Common myeloid progenitor, CD34-positive (primary cell): ENCODE data around the gene MRPL54.
A peak's percentile ranks its signal among the peaks of the same experiment; 100 is the strongest.

Experiments used
- CTCF ChIA-PET: fragments of 350-600 bp; sonication (Branson Sonifier 250); formaldehyde crosslinking; loops from one replicate; lab custom pipeline; 2021; ENCODE audit warnings: antibody characterized with exemption; lab: Charles Lee
- POLR2A ChIA-PET: fragments of 350-600 bp; sonication (Branson Sonifier 250); formaldehyde crosslinking; loops from one replicate; lab custom pipeline; 2021; ENCODE audit warnings: antibody characterized with exemption; lab: Charles Lee
- DNase-seq, 3 donors: peaks; one replicate each; pipeline versions ENCODE4 v3.0.0 to v3.0.0-alpha.2; 2013
- H3K27ac ChIP-seq, 2 experiments: 1 replicate in 1 of 2; 2 replicates in 1 of 2; pipeline ENCODE4 v1.7.0; 2013; ENCODE audit warnings: inconsistent platforms in 2 of 2, low read length in 2 of 2, mild to moderate bottlenecking in 2 of 2, low read depth in 1 of 2, moderate library complexity in 1 of 2; ENCODE audit not compliant: severe bottlenecking in 2 of 2, insufficient read depth in 1 of 2, poor library complexity in 1 of 2
- H3K27me3 ChIP-seq, 5 experiments: replicated peaks in 2 of 5; 1 replicate in 3 of 5; 2 replicates in 2 of 5; pipeline versions ENCODE4 v1.6.1 to v1.7.0; 2013; ENCODE audit warnings: low read length in 4 of 5, mild to moderate bottlenecking in 2 of 5, moderate library complexity in 2 of 5, inconsistent platforms in 1 of 5; ENCODE audit not compliant: insufficient read depth in 5 of 5, control insufficient read depth in 4 of 5
- H3K36me3 ChIP-seq, 4 experiments: 1 replicate in 2 of 4; 2 replicates in 2 of 4; pipeline versions ENCODE4 v1.6.1 to v1.7.0; 2013; ENCODE audit warnings: low read length in 3 of 4, control low read depth in 1 of 4, mild to moderate bottlenecking in 1 of 4; ENCODE audit not compliant: control insufficient read depth in 4 of 4, insufficient read depth in 4 of 4
- H3K4me1 ChIP-seq, 4 experiments: 1 replicate in 3 of 4; 2 replicates in 1 of 4; pipeline versions ENCODE4 v1.6.1 to v1.7.1; 2013; ENCODE audit warnings: low read length in 3 of 4, mild to moderate bottlenecking in 3 of 4, control low read depth in 1 of 4, inconsistent platforms in 1 of 4, moderate library complexity in 1 of 4; ENCODE audit not compliant: control insufficient read depth in 4 of 4, insufficient read depth in 4 of 4; ENCODE audit errors: control extremely low read depth in 1 of 4
- H3K4me3 ChIP-seq, 7 experiments: 1 replicate in 4 of 7; 2 replicates in 3 of 7; pipeline versions ENCODE4 v1.5.1 to v1.7.0; 2013; ENCODE audit warnings: mild to moderate bottlenecking in 7 of 7, low read length in 6 of 7, moderate library complexity in 6 of 7, inconsistent platforms in 2 of 7, low read depth in 2 of 7, control low read depth in 1 of 7; ENCODE audit not compliant: insufficient read depth in 4 of 7, control insufficient read depth in 1 of 7; ENCODE audit errors: extremely low read depth in 1 of 7
- H3K9me3 ChIP-seq, 5 experiments: 1 replicate in 4 of 5; 2 replicates in 1 of 5; pipeline versions ENCODE4 v1.6.1 to v1.7.1; 2013; ENCODE audit warnings: low read length in 4 of 5, mild to moderate bottlenecking in 2 of 5, inconsistent platforms in 1 of 5, low read depth in 1 of 5, moderate library complexity in 1 of 5; ENCODE audit not compliant: control insufficient read depth in 4 of 5, insufficient read depth in 2 of 5; ENCODE audit errors: control extremely low read depth in 1 of 5
- WGBS: methylation state at CpG from one replicate; pipeline ENCODE4 v1.1.5; 2013; ENCODE audit not compliant: insufficient coverage; 5-methylcytosine and 5-hydroxymethylcytosine counted together

Gene MRPL54

GRCh38 chr19:3782903-3783302 is 20.4 kb downstream of the MRPL54 start:
- Histone ChIP-seq H3K4me1 (peaks cover 0 to 17% (median 15%) of the 10 kb centered on the region in 4 experiments), H3K27ac (no peak overlapping the region), H3K36me3 (peaks cover 3 to 46% (median 24%) of the 10 kb centered on the region in 4 experiments), H3K4me3 (no peak overlapping the region), H3K27me3 (no peaks in the 10 kb centered on the region), H3K9me3 (peaks cover 0 to 25% (median 10%) of the 10 kb centered on the region in 5 experiments)
- ChIA-PET POLR2A (no interaction called here), CTCF (interaction anchor here (0.6 to 2.4 kb wide), 8 partner anchors 8 to 40 kb away, joined by 3 to 7 read pairs (median 3); no protein-coding TSS in a partner anchor)
- 100% methylated on average over 4 of the region's 13 CpGs for WGBS
- DNase-seq, result no peak

DNA sequence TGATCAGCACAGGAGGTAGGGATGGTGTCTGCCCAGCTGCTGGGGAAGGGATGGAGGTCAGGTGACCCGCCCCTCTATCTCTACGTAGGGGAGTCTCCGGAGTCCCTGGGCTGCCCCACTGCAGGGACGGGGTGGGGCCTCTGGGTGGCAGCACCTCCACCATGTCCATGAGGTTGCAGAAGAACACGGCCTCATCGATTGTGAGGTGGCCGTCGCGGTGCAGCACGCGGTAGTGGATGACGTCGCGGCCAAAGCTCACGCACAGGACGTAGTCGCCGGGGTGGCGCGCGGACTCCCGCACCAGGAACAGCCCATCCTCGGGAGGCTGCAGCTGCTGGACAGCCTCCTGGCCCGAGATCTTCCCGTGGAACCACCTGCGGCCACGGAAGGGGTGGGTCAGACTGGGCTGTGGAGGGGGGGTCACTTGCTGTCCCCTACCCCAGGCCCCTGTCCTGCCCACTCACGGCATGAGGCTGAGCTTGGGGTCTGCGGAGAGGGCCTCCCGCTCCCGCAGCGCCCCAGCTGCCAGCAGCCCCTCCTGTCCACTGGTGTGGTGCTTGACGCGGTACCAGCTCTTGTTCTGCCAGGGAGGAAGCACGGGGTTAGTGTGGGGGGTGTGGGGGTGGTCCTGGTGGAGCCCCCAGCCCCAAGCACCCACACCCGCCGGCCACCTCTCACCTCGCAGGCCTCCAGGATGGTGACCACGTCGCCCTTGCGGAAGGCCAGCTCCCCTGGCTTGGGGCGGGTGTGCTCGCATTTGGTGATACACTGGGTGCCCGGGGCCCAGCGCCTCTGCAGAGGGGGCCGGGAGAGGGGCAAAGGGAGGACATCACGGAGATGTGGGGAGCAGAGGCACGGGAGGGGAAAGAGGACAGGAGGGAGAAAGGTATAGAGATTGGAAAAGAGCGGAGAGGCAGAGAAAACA is 21.4 kb downstream of the MRPL54 start:
- Histone ChIP-seq H3K9me3 (peaks cover 0 to 25% (median 10%) of the 10 kb centered on the region in 5 experiments), H3K27ac (no peak overlapping the region), H3K4me1 (peaks cover 0 to 17% (median 15%) of the 10 kb centered on the region in 4 experiments), H3K27me3 (no peaks in the 10 kb centered on the region), H3K36me3 (peaks cover 3 to 37% (median 22%) of the 10 kb centered on the region in 4 experiments), H3K4me3 (no peak overlapping the region)
- WGBS, result 96% methylated on average over 39 of the region's 49 CpGs
- ChIA-PET POLR2A (no interaction called here), CTCF (interaction anchor here (0.5 to 2.4 kb wide), 10 partner anchors 8 to 41 kb away, joined by 3 to 7 read pairs (median 4); no protein-coding TSS in a partner anchor)
- DNase-seq, result peak; percentile 36 to 62 (median 61)

DNA sequence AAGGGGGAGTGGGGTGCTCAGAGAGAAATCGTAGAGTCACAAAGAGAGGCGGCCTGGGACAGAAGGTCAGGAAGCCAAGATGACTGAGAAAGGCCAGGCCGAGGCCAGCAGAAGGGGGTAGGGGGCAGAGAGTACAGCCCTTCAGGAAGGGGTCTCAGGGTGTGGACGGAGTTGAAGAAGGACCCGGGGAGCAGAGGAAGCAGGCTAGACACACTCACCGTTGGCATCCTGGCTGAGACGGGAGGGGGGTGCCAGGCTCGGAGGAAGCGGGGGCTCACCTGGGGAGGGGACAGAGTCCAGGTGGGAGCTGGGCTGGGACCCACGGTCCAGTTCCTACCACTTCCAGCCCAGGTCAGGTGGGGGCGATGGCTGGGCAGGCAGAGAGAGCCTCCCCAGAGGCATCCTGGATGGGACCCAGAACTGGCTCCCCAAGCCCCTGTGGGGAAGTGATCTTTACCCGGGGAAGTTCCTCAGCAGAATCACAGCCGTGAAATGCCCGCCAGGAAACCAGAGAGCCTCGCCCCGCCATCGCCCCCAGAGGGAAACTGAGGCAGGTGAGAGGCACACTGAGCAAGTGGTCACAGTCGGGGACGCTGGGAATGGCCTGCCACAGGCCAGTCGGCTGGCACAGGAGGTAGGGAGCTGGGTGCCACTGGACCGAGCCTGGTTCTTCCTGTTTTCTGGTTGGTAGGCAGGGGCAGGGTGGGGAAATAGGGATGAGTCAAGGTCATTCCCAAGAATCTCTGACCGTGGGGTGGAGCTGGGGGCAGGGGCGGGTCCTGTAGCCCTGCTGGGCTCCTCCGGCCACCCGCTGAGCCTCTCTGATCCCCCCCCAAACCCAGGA is 22.3 kb downstream of the MRPL54 start:
- DNase-seq, result no peak
- CTCF ChIA-PET, result interaction anchor here (1.1 to 2.4 kb wide), 6 partner anchors 9 to 36 kb away, joined by 3 to 7 read pairs (median 5); no protein-coding TSS in a partner anchor
- POLR2A ChIA-PET, result no interaction called here
- Histone ChIP-seq H3K4me3 (peak overlapping the region; percentile 57 to 95 (median 79)), H3K36me3 (peaks cover 3 to 35% (median 22%) of the 10 kb centered on the region in 4 experiments), H3K27ac (no peak overlapping the region), H3K9me3 (peaks cover 0 to 25% (median 10%) of the 10 kb centered on the region in 5 experiments), H3K27me3 (no peaks in the 10 kb centered on the region), H3K4me1 (peaks cover 0 to 17% (median 15%) of the 10 kb centered on the region in 4 experiments)
- WGBS, result 39% methylated on average over 21 of the region's 25 CpGs

DNA sequence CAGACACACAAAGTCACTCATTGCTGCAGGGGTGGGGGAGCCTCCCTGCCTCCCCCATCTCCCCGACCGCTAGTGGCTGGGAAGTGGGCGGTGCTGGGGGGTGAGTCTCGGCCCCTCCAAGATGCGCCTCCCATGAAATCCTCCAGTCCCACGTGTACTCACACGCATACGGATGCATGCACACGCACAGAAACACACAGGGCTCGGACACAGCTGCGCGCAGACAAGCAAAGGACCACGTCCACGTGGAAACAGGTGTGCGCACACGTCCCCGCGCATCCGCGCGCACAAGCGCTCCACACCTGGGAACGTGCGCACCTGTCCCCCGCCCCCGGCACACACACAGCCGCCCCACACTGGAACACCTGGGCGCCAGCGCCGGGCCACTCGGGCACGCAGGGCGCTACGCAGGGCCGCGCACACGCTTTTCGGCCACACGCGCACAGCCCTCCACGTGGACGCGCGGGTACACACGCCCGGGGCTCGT is 23.0 kb downstream of the MRPL54 start:
- Histone ChIP-seq H3K36me3 (peaks cover 3 to 35% (median 22%) of the 10 kb centered on the region in 4 experiments), H3K27ac (peak overlapping the region in 1 of 2 experiments; percentile 47), H3K4me1 (peaks cover 0 to 17% (median 15%) of the 10 kb centered on the region in 4 experiments), H3K4me3 (peak overlapping the region; percentile 57 to 95 (median 79)), H3K27me3 (no peaks in the 10 kb centered on the region), H3K9me3 (peaks cover 0 to 25% (median 10%) of the 10 kb centered on the region in 5 experiments)
- DNase-seq, result peak in 2 of 3 donors; percentile 20 to 40
- ChIA-PET POLR2A (no interaction called here), CTCF (interaction anchor here (1.1 kb wide), 1 partner anchor 33 kb away, joined by 3 read pairs; no protein-coding TSS in a partner anchor)
- under 1% methylated on average over 34 of the region's 47 CpGs for whole genome bisulfite sequencing

GRCh38 chr19:3785938-3786824 is 23.7 kb downstream of the MRPL54 start, which contains the start of gene MATK:
Gene MATK (minus strand): TSS chr19:3786381. CDS start chr19:3785135, 1,246 bp downstream.
- CTCF ChIA-PET, result interaction anchor here (1.3 kb wide), 2 partner anchors 32 to 36 kb away, joined by 3 read pairs; no protein-coding TSS in a partner anchor
- Histone ChIP-seq H3K27me3 (no peaks in the 10 kb centered on the region), H3K4me1 (peaks cover 0 to 17% (median 15%) of the 10 kb centered on the region in 4 experiments), H3K9me3 (peaks cover 0 to 25% (median 10%) of the 10 kb centered on the region in 5 experiments), H3K36me3 (peaks cover 3 to 30% (median 20%) of the 10 kb centered on the region in 4 experiments), H3K4me3 (peak within 1 kb of the TSS; percentile 57 to 95 (median 79)), H3K27ac (peak within 1 kb of the TSS in 1 of 2 experiments; percentile 47)
- POLR2A ChIA-PET, result no interaction called here
- under 1% methylated on average over 49 of the region's 101 CpGs for WGBS
- DNase-seq, result peak; percentile 73 to 92 (median 88)
